CD4-positive, CD25-positive, alpha-beta regulatory T cell (primary cell): ENCODE results near the gene COL5A1. TPM values are rescaled to one million over a fixed set of nuclear protein-coding genes. Genes with fewer than 3 reads are reported as not detected.
A peak's percentile ranks its signal among the peaks of the same experiment; 100 is the strongest.

Experiments
- ATAC-seq, 2 donors: fragments of 150-1000 bp; cut with Tn5 transposase; one replicate each; pipeline ENCODE4 v1.10.0; 2021; ENCODE audit warnings: low read depth in 2 of 2, moderate number of reproducible peaks in 2 of 2, moderate library complexity in 1 of 2
- DNase-seq, 3 donors: peaks; one replicate each; pipeline versions ENCODE4 v3.0.0 to v3.0.0-alpha.2; 2012 to 2022; ENCODE audit warnings: mixed read lengths in 1 of 3
- H3K27ac ChIP-seq: one replicate; pipeline ENCODE4 v1.7.0; 2013; ENCODE audit warnings: mild to moderate bottlenecking, low read length; ENCODE audit not compliant: insufficient read depth, poor library complexity, severe bottlenecking
- H3K27me3 ChIP-seq: one replicate; pipeline ENCODE4 v1.7.0; 2013; ENCODE audit warnings: low read length; ENCODE audit not compliant: control insufficient read depth, insufficient read depth
- H3K36me3 ChIP-seq: one replicate; pipeline ENCODE4 v1.7.0; 2013; ENCODE audit warnings: mild to moderate bottlenecking, low read length, moderate library complexity; ENCODE audit not compliant: control insufficient read depth, insufficient read depth
- H3K4me1 ChIP-seq: 2 replicates; pipeline ENCODE4 v1.7.0; 2013; ENCODE audit warnings: mild to moderate bottlenecking, low read length; ENCODE audit not compliant: insufficient read depth, control insufficient read depth, poor library complexity, severe bottlenecking
- H3K4me3 ChIP-seq: one replicate; pipeline ENCODE4 v1.7.0; 2013; ENCODE audit warnings: low read depth, mild to moderate bottlenecking, low read length, moderate library complexity
- H3K9me3 ChIP-seq, 2 experiments: 1 replicate in 1 of 2; 2 replicates in 1 of 2; pipeline ENCODE4 v1.7.0; 2013; ENCODE audit warnings: low read length in 2 of 2, mild to moderate bottlenecking in 1 of 2, moderate library complexity in 1 of 2; ENCODE audit not compliant: control insufficient read depth in 2 of 2
- H3K27ac Mint-ChIP-seq, 3 donors: one replicate each; pipeline ENCODE4 v1.8.0; 2020 to 2022; ENCODE audit warnings: mild to moderate bottlenecking in 3 of 3, mixed read lengths in 3 of 3, moderate library complexity in 2 of 3
- H3K27me3 Mint-ChIP-seq: one replicate; pipeline ENCODE4 v1.8.0; 2022; ENCODE audit warnings: mild to moderate bottlenecking, mixed read lengths
- H3K36me3 Mint-ChIP-seq: one replicate; pipeline ENCODE4 v1.8.0; 2020; ENCODE audit warnings: mixed read lengths
- H3K4me1 Mint-ChIP-seq, 4 donors: one replicate each; pipeline ENCODE4 v1.8.0; 2020 to 2022; ENCODE audit warnings: mixed read lengths in 4 of 4, mild to moderate bottlenecking in 1 of 4
- H3K4me3 Mint-ChIP-seq, 4 donors: one replicate each; pipeline ENCODE4 v1.8.0; 2020 to 2022; ENCODE audit warnings: mild to moderate bottlenecking in 4 of 4, mixed read lengths in 4 of 4, moderate library complexity in 3 of 4
- H3K9me3 Mint-ChIP-seq, 7 donors: one replicate each; pipeline ENCODE4 v1.8.0; 2020 to 2022; ENCODE audit warnings: mixed read lengths in 7 of 7, mild to moderate bottlenecking in 3 of 7, moderate library complexity in 2 of 7
- polyA plus RNA-seq, 4 donors: library from polyadenylated mRNA; unstranded; fragments of 300-500 nt; fragmentation: Illumina TruSeq; gene quantifications; one replicate each; pipeline ENCODE4 v1.2.3, GENCODE V29; 2021
- total RNA-seq: library from RNA; stranded (reverse); gene quantifications from one replicate; pipeline ENCODE4 v1.2.3, GENCODE V29; 2022

Gene COL5A1
- total and polyA plus RNA-seq, 5 donors from 2014 or later: 0.02 to 1.7 (median 0.10) TPM; not detected in 2

DNA sequence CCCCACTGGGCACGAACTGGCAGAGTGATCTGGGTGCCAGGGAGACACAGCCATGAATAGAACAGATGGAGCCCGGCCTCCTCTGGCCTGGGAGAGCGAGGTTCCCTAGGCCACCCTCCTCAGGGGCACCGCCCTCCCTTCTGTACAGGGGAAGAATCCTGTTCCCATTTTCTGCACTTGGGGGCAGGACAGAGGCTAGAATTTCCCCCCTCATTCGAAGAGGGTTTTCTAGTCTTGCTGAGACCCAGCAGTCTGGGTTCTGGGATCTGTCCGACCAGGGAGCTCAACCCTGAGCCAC is 52.7 kb downstream of the COL5A1 start:
- H3K4me1 ChIP-seq: peaks cover 3% of the 10 kb centered on the region
- H3K4me3 ChIP-seq: no peak overlapping the region
- no peaks in the 10 kb centered on the region for H3K36me3 ChIP-seq
- Mint-ChIP-seq H3K4me3 (no peak overlapping the region), H3K36me3 (no peaks in the 10 kb centered on the region), H3K27ac (no peak overlapping the region), H3K4me1 (peaks cover 0 to 6% (median 3%) of the 10 kb centered on the region in 4 donors), H3K27me3 (no peaks in the 10 kb centered on the region), H3K9me3 (no peaks in the 10 kb centered on the region)
- H3K27me3 ChIP-seq: no peaks in the 10 kb centered on the region
- ATAC-seq: no peak
- no peaks in the 10 kb centered on the region for H3K9me3 ChIP-seq
- H3K27ac ChIP-seq: no peak overlapping the region
- no peak for DNase-seq

DNA sequence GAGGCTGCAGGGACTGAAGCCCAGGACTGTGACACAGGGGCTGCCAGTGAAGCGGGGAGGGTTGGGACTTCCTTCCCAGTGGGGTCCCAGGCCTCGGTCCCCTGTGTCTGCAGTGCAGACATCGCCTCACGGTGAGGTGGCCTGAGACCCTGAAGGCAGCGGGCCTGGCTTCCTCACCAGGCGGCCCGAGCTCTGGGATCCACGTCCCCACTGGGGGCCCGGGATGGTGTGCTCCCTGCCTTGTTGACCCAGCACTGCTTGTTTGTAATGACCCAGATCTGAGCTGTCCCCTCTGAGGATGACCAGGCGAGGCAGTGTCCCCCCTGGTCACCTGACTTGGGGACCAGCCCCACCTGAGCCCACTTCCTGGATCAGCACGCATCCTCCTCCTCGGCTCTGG is 53.1 kb downstream of the COL5A1 start:
- H3K36me3 Mint-ChIP-seq: no peaks in the 10 kb centered on the region
- no peak for ATAC-seq
- H3K4me1 ChIP-seq: peaks cover 3% of the 10 kb centered on the region
- no peaks in the 10 kb centered on the region for H3K27me3 Mint-ChIP-seq
- no peak for DNase-seq
- no peak overlapping the region for H3K27ac Mint-ChIP-seq
- H3K4me3 Mint-ChIP-seq: no peak overlapping the region
- H3K4me1 Mint-ChIP-seq: peaks cover 0 to 6% (median 3%) of the 10 kb centered on the region in 4 donors
- no peak overlapping the region for H3K27ac ChIP-seq
- H3K9me3 ChIP-seq: no peaks in the 10 kb centered on the region
- H3K9me3 Mint-ChIP-seq: no peaks in the 10 kb centered on the region
- no peaks in the 10 kb centered on the region for H3K36me3 ChIP-seq
- H3K4me3 ChIP-seq: no peak overlapping the region
- no peaks in the 10 kb centered on the region for H3K27me3 ChIP-seq

DNA sequence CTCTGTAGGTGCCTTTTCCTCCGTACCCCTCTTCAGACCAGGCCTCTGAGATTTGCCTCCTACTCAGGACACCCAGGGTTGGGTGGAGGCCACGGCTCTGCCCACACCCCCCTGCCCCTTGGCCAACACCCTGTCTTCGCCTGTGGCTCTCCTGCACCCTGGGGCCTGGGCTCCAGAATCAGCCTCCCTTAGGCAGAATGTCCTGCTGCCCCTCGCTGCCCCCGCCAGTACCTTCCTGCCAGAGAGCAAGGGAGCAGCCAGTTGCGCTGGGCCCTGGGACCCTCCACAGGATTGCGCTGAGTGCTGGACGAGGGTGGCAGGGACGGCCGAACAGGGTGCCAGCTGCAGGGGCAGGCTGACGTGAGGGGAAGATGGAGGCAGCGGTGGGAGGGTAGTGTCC is 53.5 kb downstream of the COL5A1 start:
- Mint-ChIP-seq H3K4me3 (no peak overlapping the region), H3K27ac (no peak overlapping the region), H3K9me3 (no peaks in the 10 kb centered on the region), H3K36me3 (no peaks in the 10 kb centered on the region), H3K27me3 (no peaks in the 10 kb centered on the region), H3K4me1 (peaks cover 0 to 6% (median 3%) of the 10 kb centered on the region in 4 donors)
- Histone ChIP-seq H3K27ac (no peak overlapping the region), H3K4me1 (peaks cover 3% of the 10 kb centered on the region), H3K27me3 (no peaks in the 10 kb centered on the region), H3K4me3 (no peak overlapping the region), H3K9me3 (no peaks in the 10 kb centered on the region), H3K36me3 (no peaks in the 10 kb centered on the region)
- DNase-seq (no peak), ATAC-seq (no peak)

DNA sequence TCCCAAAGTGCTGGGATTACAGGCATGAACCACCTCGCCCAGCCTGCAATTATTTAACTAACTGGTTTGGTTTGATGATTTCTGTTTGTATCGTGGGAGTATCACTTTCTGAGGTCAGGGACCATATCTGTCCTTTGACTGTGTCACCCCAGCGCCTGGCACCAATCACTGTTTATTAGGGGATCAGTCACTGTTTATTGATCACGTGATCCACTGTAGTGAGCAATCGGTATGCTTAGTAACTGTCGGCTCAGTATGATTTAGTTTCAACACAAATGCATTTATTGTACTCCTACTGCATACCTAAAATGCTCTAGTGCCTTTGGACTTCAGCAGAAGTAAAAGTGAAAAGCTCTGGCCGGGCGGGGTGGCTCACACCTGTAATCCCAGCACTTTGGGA is 54.8 kb downstream of the COL5A1 start:
- H3K36me3 Mint-ChIP-seq: no peaks in the 10 kb centered on the region
- no peaks in the 10 kb centered on the region for H3K9me3 Mint-ChIP-seq
- H3K36me3 ChIP-seq: no peaks in the 10 kb centered on the region
- H3K27ac Mint-ChIP-seq: no peak overlapping the region
- no peak for ATAC-seq
- no peaks in the 10 kb centered on the region for H3K27me3 Mint-ChIP-seq
- H3K9me3 ChIP-seq: no peaks in the 10 kb centered on the region
- no peak overlapping the region for H3K4me3 ChIP-seq
- no peak overlapping the region for H3K27ac ChIP-seq
- no peak for DNase-seq
- peaks cover 0 to 6% (median 3%) of the 10 kb centered on the region in 4 donors for H3K4me1 Mint-ChIP-seq
- H3K4me1 ChIP-seq: peaks cover 3% of the 10 kb centered on the region
- no peak overlapping the region for H3K4me3 Mint-ChIP-seq
- no peaks in the 10 kb centered on the region for H3K27me3 ChIP-seq

DNA sequence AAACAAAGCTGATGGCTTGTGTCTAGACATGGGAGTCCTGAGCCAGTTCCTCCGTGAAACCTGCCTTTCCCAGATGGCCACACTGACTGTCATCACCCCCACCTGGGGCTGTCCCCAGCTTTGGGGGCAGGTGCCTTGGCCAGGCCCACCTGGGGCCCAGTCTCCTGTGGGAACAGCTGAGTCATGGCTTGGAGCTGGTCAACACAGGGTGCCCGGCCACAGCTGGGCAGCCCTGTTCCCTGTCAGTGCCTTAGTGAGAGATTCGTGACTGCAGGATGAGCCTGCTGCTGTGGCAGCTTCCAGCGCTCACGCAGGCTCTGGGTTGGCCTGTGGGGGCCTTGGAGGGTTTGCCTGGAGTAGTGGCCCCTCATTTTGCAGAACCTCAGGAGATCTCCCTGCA is 56.5 kb downstream of the COL5A1 start:
- Mint-ChIP-seq H3K4me1 (peaks cover 0 to 3% (median 1%) of the 10 kb centered on the region in 4 donors), H3K27ac (no peak overlapping the region), H3K27me3 (no peaks in the 10 kb centered on the region), H3K36me3 (no peaks in the 10 kb centered on the region), H3K9me3 (no peaks in the 10 kb centered on the region), H3K4me3 (no peak overlapping the region)
- Histone ChIP-seq H3K4me3 (no peak overlapping the region), H3K4me1 (peaks cover under 1% of the 10 kb centered on the region), H3K27ac (no peak overlapping the region), H3K9me3 (no peaks in the 10 kb centered on the region), H3K27me3 (no peaks in the 10 kb centered on the region), H3K36me3 (no peaks in the 10 kb centered on the region)
- ATAC-seq (no peak), DNase-seq (no peak)

GRCh38 chr9:134698587-134699342 is 57.2 kb downstream of the COL5A1 start:
- Mint-ChIP-seq H3K36me3 (no peaks in the 10 kb centered on the region), H3K27ac (no peak overlapping the region), H3K9me3 (no peaks in the 10 kb centered on the region), H3K4me3 (no peak overlapping the region), H3K4me1 (no peaks in the 10 kb centered on the region), H3K27me3 (no peaks in the 10 kb centered on the region)
- Histone ChIP-seq H3K27ac (no peak overlapping the region), H3K36me3 (no peaks in the 10 kb centered on the region), H3K27me3 (no peaks in the 10 kb centered on the region), H3K4me3 (no peak overlapping the region), H3K4me1 (no peaks in the 10 kb centered on the region), H3K9me3 (no peaks in the 10 kb centered on the region)
- DNase-seq (peak in 2 of 3 donors; percentile 10 to 40), ATAC-seq (peak in 1 of 2 donors; percentile 16)

GRCh38 chr9:134699343-134699740 is 57.7 kb downstream of the COL5A1 start:
- Mint-ChIP-seq H3K9me3 (no peaks in the 10 kb centered on the region), H3K27ac (no peak overlapping the region), H3K36me3 (no peaks in the 10 kb centered on the region), H3K4me1 (no peaks in the 10 kb centered on the region), H3K27me3 (no peaks in the 10 kb centered on the region), H3K4me3 (no peak overlapping the region)
- ATAC-seq: no peak
- H3K9me3 ChIP-seq: no peaks in the 10 kb centered on the region
- no peaks in the 10 kb centered on the region for H3K4me1 ChIP-seq
- no peak overlapping the region for H3K27ac ChIP-seq
- no peak overlapping the region for H3K4me3 ChIP-seq
- H3K36me3 ChIP-seq: no peaks in the 10 kb centered on the region
- DNase-seq: no peak
- H3K27me3 ChIP-seq: no peaks in the 10 kb centered on the region

DNA sequence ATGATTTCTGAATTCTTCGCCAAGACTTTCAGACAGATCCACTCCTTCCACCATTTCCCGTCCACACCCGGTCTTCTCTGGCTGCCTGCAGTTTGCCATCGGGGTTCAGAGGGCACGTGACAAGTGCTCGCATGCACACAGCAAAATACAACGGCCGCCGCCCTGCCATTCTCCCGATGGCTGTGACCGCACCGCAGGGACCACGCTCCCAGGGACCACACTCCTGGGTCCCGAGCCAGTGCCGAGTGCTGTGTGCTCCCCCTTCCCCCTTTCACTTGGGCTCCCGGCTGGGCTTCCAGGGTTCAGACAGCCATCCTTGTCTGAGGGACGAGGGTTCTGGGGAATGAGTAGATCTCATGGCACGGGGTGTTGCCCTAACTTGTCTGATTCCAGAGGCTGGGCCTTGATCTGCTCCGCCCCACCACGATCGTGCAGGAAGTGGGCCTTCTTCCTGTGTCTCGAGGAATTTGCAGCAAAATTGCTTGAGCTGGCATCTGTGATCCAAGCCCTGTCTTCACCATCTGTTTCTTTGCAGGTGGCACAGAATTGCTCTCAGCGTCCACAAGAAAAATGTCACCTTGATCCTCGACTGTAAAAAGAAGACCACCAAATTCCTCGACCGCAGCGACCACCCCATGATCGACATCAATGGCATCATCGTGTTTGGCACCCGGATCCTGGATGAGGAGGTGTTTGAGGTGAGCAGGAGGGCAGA is 59.2 kb downstream of the COL5A1 start:
- Histone ChIP-seq H3K4me3 (no peak overlapping the region), H3K4me1 (no peaks in the 10 kb centered on the region), H3K27me3 (no peaks in the 10 kb centered on the region), H3K36me3 (no peaks in the 10 kb centered on the region), H3K27ac (no peak overlapping the region), H3K9me3 (no peaks in the 10 kb centered on the region)
- Mint-ChIP-seq H3K27ac (no peak overlapping the region), H3K27me3 (no peaks in the 10 kb centered on the region), H3K36me3 (no peaks in the 10 kb centered on the region), H3K9me3 (no peaks in the 10 kb centered on the region), H3K4me3 (no peak overlapping the region), H3K4me1 (no peaks in the 10 kb centered on the region)
- ATAC-seq (no peak), DNase-seq (no peak)
